HEK293T (cell line): ENCODE data around the gene IL10.

Experiments used
- ARNT ChIP-seq: fragments of 450-650 bp; IDR thresholded peaks from 2 replicates; pipeline ENCODE4 v1.6.1; 2017; ENCODE audit warnings: mild to moderate bottlenecking
- BHLHE40 ChIP-seq: fragments of 450-650 bp; IDR thresholded peaks from 2 replicates; pipeline ENCODE4 v1.6.1; 2016; ENCODE audit warnings: mild to moderate bottlenecking, moderate library complexity, borderline replicate concordance
- CTBP1 ChIP-seq: fragments of 450-650 bp; IDR thresholded peaks from 2 replicates; pipeline ENCODE4 v1.6.1; 2016; ENCODE audit warnings: borderline replicate concordance
- ELF4 ChIP-seq: fragments of 450-650 bp; IDR thresholded peaks from 2 replicates; pipeline ENCODE4 v1.6.1; 2017; ENCODE audit warnings: antibody characterized with exemption
- FOXA1 ChIP-seq: fragments of 450-650 bp; IDR thresholded peaks from 2 replicates; pipeline ENCODE4 v1.6.1; 2016; ENCODE audit warnings: mild to moderate bottlenecking
- FOXK2 ChIP-seq: fragments of 450-650 bp; IDR thresholded peaks from 2 replicates; pipeline ENCODE4 v1.6.1; 2016; ENCODE audit warnings: mild to moderate bottlenecking
- FOXM1 ChIP-seq: fragments of 450-650 bp; IDR thresholded peaks from 2 replicates; pipeline ENCODE4 v1.6.1; 2017; ENCODE audit warnings: mild to moderate bottlenecking, borderline replicate concordance
- LEF1 ChIP-seq: fragments of 450-650 bp; IDR thresholded peaks from 2 replicates; pipeline ENCODE4 v1.6.1; 2017; ENCODE audit warnings: mild to moderate bottlenecking, borderline replicate concordance
- NFRKB ChIP-seq: fragments of 450-650 bp; IDR thresholded peaks from 2 replicates; pipeline ENCODE4 v1.6.1; 2016; ENCODE audit warnings: mild to moderate bottlenecking, moderate library complexity
- SP1 ChIP-seq: fragments of 450-650 bp; IDR thresholded peaks from 2 replicates; pipeline ENCODE4 v1.6.1; 2017
- SUZ12 ChIP-seq: fragments of 450-650 bp; IDR thresholded peaks from 2 replicates; pipeline ENCODE4 v1.6.1; 2016; ENCODE audit warnings: mild to moderate bottlenecking
- TF ChIP-seq, protein P1 (sequence below): fragments of 450-650 bp; IDR thresholded peaks from 2 replicates; pipeline ENCODE4 v1.6.1; 2016

DNA sequence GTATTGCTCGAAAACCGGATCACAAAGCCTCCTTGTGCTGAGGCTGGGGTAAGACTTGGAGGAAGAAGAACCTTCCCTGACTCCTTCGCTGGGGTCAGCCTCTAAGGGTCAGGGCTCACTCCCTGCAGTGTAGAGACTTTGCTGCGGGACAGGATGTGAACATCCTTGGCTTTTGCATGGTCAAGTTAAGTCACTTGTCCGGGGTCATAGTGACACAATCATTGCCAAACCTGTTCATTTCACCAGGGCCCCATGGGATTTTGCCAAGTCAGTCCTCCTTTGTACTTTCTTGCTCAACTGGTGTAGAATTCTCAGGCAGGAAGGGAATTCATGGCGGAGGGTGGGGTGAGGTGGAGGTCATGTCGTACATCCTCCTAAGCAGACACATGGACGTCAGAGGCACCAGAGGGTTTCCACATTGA is 24.7 kb upstream of the IL10 start:
- no peak for TF ChIP-seq BHLHE40
- no peak for TF ChIP-seq NFRKB
- no peak for TF ChIP-seq SP1
- TF ChIP-seq SUZ12, result no peak
- TF ChIP-seq FOXM1, result no peak
- TF ChIP-seq FOXA1, result no peak
- no peak for TF ChIP-seq LEF1
- no peak for TF ChIP-seq CTBP1
- TF ChIP-seq ARNT, result no peak
- TF ChIP-seq, protein P1, sequence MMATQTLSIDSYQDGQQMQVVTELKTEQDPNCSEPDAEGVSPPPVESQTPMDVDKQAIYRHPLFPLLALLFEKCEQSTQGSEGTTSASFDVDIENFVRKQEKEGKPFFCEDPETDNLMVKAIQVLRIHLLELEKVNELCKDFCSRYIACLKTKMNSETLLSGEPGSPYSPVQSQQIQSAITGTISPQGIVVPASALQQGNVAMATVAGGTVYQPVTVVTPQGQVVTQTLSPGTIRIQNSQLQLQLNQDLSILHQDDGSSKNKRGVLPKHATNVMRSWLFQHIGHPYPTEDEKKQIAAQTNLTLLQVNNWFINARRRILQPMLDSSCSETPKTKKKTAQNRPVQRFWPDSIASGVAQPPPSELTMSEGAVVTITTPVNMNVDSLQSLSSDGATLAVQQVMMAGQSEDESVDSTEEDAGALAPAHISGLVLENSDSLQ, result no peak
- TF ChIP-seq ELF4, result no peak
- no peak for TF ChIP-seq FOXK2
